Esophagus squamous epithelium (tissue), 5 donors: ENCODE measurements around the gene PDE10A. TPM values are rescaled to one million over a fixed set of nuclear protein-coding genes. Genes with fewer than 3 reads are reported as not detected.

ENCODE experiments used
- DNase-seq: peaks from one replicate; lab custom pipeline; 2025; lab: John Stamatoyannopoulos, UW
- H3K27ac ChIP-seq, 4 donors: fragments of 200-600 bp; sonication (generic); one replicate each; pipeline ENCODE4 v1.5.1; 2016 to 2019; ENCODE audit warnings: mild to moderate bottlenecking in 1 of 4
- H3K27me3 ChIP-seq, 4 donors: fragments of 200-600 bp; sonication (generic); 1 replicate in 3 of 4; 2 replicates in 1 of 4; pipeline versions ENCODE4 v1.5.1 to v1.6.0; 2017 to 2021; ENCODE audit warnings: antibody characterized with exemption in 1 of 4
- H3K36me3 ChIP-seq, 3 donors: fragments of 200-600 bp; sonication (generic); one replicate each; pipeline ENCODE4 v1.5.1; 2016 to 2019
- H3K4me1 ChIP-seq, 3 donors: fragments of 200-600 bp; sonication (generic); one replicate each; pipeline ENCODE4 v1.5.1; 2017 to 2019
- H3K4me3 ChIP-seq, 4 donors: fragments of 200-600 bp; sonication (generic); 1 replicate in 3 of 4; 2 replicates in 1 of 4; pipeline ENCODE4 v1.5.1; 2016 to 2019; ENCODE audit warnings: mild to moderate bottlenecking in 2 of 4, moderate library complexity in 1 of 4
- H3K9me3 ChIP-seq, 3 donors: fragments of 200-600 bp; sonication (generic); one replicate each; pipeline ENCODE4 v1.5.1; 2016 to 2019
- POLR2A ChIP-seq, 4 donors: fragments of 450-650 bp; IDR thresholded peaks; one replicate each; pipeline ENCODE4 v1.6.1; 2017; ENCODE audit warnings: antibody characterized with exemption in 4 of 4, mild to moderate bottlenecking in 4 of 4, moderate library complexity in 3 of 4
- WGBS, 2 donors: methylation state at CpG; one replicate each; pipeline ENCODE4 v1.1.5; 2018; 5-methylcytosine and 5-hydroxymethylcytosine counted together
- intact Hi-C: fragments of 100-400 bp; cut with DNase I; formaldehyde crosslinking; loops from one replicate; pipeline ENCODE4 v1.15.0; 2022
- total RNA-seq, 4 donors: library from RNA; depleted of rRNA; stranded (reverse); fragments of >200 nt; gene quantifications; one replicate each; pipeline ENCODE4 v1.1.0, GENCODE V29; 2016
- TF ChIP-seq, protein P1 (sequence below), 6 experiments: fragments of 450-650 bp in 4 of 6; fragments of 200-600 bp in 2 of 6; sonication (generic) in 2 of 6; IDR thresholded peaks; one replicate each; pipeline ENCODE4 v1.5.1; 2016 to 2019; ENCODE audit warnings: antibody characterized with exemption in 6 of 6, mild to moderate bottlenecking in 4 of 6, moderate library complexity in 4 of 6
- donor health status: DM: yes; HTN: yes; CAD: no.

PDE10A gene
- total RNA-seq, 4 donors from 2014 or later, result 0.27 to 3.1 (median 1.4) TPM

DNA sequence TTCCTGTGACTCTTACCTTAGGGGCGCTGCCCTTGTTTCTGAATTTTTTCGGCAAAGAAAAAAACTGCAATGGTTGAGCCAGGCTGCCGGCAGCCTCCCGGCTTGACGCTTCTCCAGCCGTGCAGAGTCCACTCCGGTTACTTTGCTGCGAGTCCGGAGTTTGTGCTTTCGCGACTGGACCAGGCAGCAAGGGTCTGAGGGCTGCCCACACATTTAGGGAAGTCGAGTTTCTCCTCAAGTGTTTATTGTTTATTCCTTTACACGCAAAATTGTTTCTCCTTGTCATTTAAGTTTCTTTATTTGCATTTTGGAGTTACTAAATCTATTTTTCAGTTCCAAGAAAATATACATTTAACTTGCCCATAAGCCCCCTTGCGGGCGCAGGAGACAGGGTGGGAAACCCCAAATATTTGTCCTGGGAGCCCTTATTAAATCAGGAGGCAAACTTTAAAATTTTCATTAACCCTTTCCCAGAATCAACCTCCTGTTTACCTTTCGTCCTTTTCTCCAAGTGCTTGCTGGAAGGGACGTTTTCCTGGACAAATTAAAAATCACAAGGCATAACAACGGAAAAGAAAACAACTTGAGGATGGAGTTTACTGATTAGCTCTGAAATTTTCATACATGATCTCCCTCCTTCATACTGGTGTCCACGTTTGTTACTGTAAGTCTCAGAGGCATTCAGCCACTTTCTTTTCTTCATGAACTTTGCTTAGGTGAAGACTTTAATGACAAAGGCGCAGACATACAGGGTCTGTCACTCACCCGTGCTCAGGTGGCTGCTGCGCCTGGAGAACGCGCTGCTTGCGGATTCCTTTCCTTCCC lies 1.7 kb upstream of the PDE10A start:
- WGBS, 2 donors, result 10 to 15% methylated on average over 23 to 25 of the region's 25 CpGs
- Histone ChIP-seq H3K27me3 (peaks cover 15 to 100% (median 20%) of the 10 kb centered on the region in 4 donors), H3K36me3 (no peaks in the 10 kb centered on the region), H3K4me3 (peak overlapping the region in 3 of 4 donors; percentile 32 to 65 (median 58)), H3K4me1 (peaks cover 25 to 54% (median 31%) of the 10 kb centered on the region in 3 donors), H3K27ac (no peak overlapping the region), H3K9me3 (no peaks in the 10 kb centered on the region)
- intact Hi-C loops, result no loop called here
- TF ChIP-seq, protein P1, sequence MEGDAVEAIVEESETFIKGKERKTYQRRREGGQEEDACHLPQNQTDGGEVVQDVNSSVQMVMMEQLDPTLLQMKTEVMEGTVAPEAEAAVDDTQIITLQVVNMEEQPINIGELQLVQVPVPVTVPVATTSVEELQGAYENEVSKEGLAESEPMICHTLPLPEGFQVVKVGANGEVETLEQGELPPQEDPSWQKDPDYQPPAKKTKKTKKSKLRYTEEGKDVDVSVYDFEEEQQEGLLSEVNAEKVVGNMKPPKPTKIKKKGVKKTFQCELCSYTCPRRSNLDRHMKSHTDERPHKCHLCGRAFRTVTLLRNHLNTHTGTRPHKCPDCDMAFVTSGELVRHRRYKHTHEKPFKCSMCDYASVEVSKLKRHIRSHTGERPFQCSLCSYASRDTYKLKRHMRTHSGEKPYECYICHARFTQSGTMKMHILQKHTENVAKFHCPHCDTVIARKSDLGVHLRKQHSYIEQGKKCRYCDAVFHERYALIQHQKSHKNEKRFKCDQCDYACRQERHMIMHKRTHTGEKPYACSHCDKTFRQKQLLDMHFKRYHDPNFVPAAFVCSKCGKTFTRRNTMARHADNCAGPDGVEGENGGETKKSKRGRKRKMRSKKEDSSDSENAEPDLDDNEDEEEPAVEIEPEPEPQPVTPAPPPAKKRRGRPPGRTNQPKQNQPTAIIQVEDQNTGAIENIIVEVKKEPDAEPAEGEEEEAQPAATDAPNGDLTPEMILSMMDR (IDR thresholded peaks at IDR 0.05), result no peak
- TF ChIP-seq POLR2A (IDR thresholded peaks at IDR 0.05), result no peak
- DNase-seq, result no peak

DNA sequence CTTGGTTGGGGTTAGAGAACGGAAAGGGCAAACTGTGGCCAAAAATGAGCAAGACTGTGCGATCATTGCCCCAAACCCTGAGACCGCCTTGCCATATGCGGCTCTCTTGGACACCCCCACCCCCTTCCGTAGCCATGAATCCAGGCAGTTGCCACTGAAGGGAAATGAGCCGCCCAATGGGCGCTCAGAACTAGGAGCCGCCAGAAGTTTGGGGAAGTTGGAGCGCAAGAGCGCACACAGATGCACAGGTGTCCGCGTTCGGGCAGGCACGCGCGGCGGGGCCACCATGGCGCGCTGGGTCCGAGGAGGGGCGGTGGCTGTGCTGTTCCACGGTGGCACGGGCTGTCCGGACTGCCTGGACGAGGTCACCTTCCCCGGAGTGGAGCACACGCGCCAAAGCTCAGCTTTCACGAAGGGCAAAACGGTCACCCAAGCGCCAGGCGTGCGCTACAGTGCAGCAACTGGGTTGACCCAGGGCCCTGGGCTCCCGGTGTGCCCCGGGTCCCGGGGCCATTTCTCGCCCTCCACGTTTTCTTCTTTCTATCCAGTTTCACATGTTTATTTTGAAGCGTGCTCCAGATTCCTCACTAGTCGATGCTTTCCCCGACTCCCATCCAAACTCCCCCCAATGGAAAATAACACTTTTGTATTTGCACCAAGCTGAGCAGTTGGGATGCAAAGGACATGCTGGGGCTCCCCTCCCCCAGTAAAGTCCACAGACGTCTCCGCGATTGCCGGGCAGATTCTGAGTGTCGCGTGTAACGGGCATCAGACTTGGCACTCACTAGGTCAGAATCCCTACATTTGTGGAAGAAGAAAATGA lies 906 bp upstream of the PDE10A start:
- WGBS, 2 donors, result 5 to 7% methylated on average over 25 to 27 of the region's 48 CpGs
- intact Hi-C loops, result no loop called here
- H3K4me3 ChIP-seq, result peak overlapping the region; percentile 32 to 65 (median 46)
- peak overlapping the region in 1 of 4 donors; percentile 46 for H3K27ac ChIP-seq
- DNase-seq, result no peak
- no peaks in the 10 kb centered on the region for H3K36me3 ChIP-seq
- H3K9me3 ChIP-seq, result no peaks in the 10 kb centered on the region
- H3K4me1 ChIP-seq, result peaks cover 25 to 54% (median 31%) of the 10 kb centered on the region in 3 donors
- TF ChIP-seq POLR2A (IDR thresholded peaks at IDR 0.05), result no peak
- TF ChIP-seq, protein P1 (IDR thresholded peaks at IDR 0.05), result no peak
- H3K27me3 ChIP-seq, result peaks cover 15 to 100% (median 22%) of the 10 kb centered on the region in 4 donors

DNA sequence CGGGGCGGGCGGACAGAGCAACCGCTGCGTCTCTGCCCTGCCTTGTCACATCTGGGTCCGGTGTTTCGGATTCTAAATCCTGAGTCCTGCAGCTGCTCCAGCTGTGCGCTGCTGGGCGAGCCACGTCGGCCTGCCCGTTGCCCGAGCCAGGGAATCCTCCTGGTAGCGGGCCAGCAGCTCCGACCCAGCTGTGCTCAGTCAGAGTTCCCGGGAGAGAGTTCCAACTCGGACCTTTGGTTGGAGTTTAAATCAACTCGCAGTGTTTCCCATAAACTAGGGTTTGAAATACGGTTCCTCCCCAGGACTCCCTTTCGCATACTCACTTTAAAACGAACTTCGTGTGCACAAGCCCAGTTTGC lies 315 bp upstream of the PDE10A start:
- Histone ChIP-seq H3K36me3 (no peaks in the 10 kb centered on the region), H3K9me3 (no peaks in the 10 kb centered on the region), H3K4me1 (peaks cover 25 to 54% (median 31%) of the 10 kb centered on the region in 3 donors), H3K4me3 (peak overlapping the region; percentile 32 to 65 (median 46)), H3K27me3 (peaks cover 15 to 100% (median 22%) of the 10 kb centered on the region in 4 donors), H3K27ac (peak overlapping the region in 1 of 4 donors; percentile 46)
- DNase-seq, result no peak
- TF ChIP-seq POLR2A (IDR thresholded peaks at IDR 0.05), result no peak
- TF ChIP-seq, protein P1 (IDR thresholded peaks at IDR 0.05), result no peak
- intact Hi-C loops, result no loop called here
- 0 to 7% methylated on average over 2 to 3 of the region's 22 CpGs for WGBS, 2 donors

DNA sequence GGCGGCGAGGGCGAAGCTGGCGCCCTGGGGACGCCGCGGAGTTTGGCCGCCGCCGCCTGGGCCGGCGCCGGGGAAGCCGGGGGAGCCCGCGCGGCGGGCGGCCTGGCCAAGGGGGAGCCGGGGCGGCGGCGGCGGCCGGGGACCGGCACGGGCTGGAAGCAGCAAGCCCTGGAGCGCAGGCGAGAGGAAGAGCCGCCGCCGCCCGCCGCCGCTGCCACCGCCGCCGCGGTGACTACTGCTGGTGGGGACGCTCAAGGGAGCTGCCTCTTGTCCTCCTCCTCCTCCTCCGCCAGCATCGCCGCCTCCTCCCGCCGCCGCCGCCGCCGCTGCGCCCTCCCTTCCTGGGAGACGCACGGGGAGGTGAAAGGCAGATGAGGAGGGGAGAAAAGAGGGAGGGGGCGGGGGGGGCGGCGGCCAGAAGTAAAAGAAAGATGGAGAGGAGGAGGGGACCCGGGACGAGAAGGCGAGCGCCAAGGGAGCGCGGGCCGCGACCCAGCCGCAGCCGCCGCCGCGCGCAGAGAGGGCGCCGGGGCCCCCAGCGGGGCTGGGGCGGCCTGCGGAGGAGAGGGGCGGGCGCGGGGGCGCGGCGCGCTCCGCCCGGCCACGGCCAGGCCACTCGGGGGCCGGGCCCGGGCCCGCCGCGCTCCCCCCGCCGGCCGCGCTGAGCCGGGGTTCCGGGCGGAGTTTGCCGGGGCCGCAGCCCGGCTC lies 846 bp downstream of the PDE10A start:
- peaks cover 15 to 97% (median 22%) of the 10 kb centered on the region in 4 donors for H3K27me3 ChIP-seq
- TF ChIP-seq, protein P1 (IDR thresholded peaks at IDR 0.05), result no peak
- TF ChIP-seq POLR2A (IDR thresholded peaks at IDR 0.05), result no peak
- DNase-seq, result no peak
- intact Hi-C loops, result no loop called here
- 0% methylated on average over 7 of the region's 100 CpGs; no CpG with 5 or more reads in 1 of the 2 donors for WGBS, 2 donors
- peaks cover 25 to 54% (median 31%) of the 10 kb centered on the region in 3 donors for H3K4me1 ChIP-seq
- no peaks in the 10 kb centered on the region for H3K36me3 ChIP-seq
- peak overlapping the region; percentile 34 to 65 (median 50) for H3K4me3 ChIP-seq
- H3K27ac ChIP-seq, result peak overlapping the region in 3 of 4 donors; percentile 55 to 65 (median 63)
- no peaks in the 10 kb centered on the region for H3K9me3 ChIP-seq
